ENCODE measurements around the gene HTR4. TPM values are rescaled to one million over a fixed set of nuclear protein-coding genes. Genes with fewer than 3 reads are reported as not detected.
"Not testable (repeated sequence)": the region's sequence is repeated elsewhere in the genome, so short reads cannot be mapped to it uniquely, and the experiment has no call there.

HTR4 gene
- total RNA-seq, 4 donors from 2014 or later, result 0.34 to 1.6 TPM; not detected in 2

GRCh38 chr5:148471379-148471778, 182.9 kb downstream of the HTR4 start:
- H3K4me3 ChIP-seq, result no peak overlapping the region
- WGBS, result 79% methylated on average over 2 of the region's 2 CpGs
- no peak overlapping the region for H3K27ac ChIP-seq
- DNase-seq (ENCODE audit: low spot score in 2 of 2), result no peak
- H3K36me3 ChIP-seq, result no peaks in the 10 kb centered on the region
- no peaks in the 10 kb centered on the region for H3K9me3 ChIP-seq
- no peaks in the 10 kb centered on the region for H3K27me3 ChIP-seq
- no peak for TF ChIP-seq POLR2AphosphoS5 (IDR thresholded peaks at IDR 0.05)
- TF ChIP-seq POLR2A (IDR thresholded peaks at IDR 0.05), result no peak
- TF ChIP-seq, protein P1, sequence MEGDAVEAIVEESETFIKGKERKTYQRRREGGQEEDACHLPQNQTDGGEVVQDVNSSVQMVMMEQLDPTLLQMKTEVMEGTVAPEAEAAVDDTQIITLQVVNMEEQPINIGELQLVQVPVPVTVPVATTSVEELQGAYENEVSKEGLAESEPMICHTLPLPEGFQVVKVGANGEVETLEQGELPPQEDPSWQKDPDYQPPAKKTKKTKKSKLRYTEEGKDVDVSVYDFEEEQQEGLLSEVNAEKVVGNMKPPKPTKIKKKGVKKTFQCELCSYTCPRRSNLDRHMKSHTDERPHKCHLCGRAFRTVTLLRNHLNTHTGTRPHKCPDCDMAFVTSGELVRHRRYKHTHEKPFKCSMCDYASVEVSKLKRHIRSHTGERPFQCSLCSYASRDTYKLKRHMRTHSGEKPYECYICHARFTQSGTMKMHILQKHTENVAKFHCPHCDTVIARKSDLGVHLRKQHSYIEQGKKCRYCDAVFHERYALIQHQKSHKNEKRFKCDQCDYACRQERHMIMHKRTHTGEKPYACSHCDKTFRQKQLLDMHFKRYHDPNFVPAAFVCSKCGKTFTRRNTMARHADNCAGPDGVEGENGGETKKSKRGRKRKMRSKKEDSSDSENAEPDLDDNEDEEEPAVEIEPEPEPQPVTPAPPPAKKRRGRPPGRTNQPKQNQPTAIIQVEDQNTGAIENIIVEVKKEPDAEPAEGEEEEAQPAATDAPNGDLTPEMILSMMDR (IDR thresholded peaks at IDR 0.05), result no peak
- TF ChIP-seq EP300 (IDR thresholded peaks at IDR 0.05), result no peak
- H3K4me1 ChIP-seq, result no peaks in the 10 kb centered on the region

GRCh38 chr5:148469501-148469935, 184.8 kb downstream of the HTR4 start:
- DNase-seq (ENCODE audit: low spot score in 2 of 2), result no peak
- no peak overlapping the region for H3K4me3 ChIP-seq
- H3K9me3 ChIP-seq, result no peaks in the 10 kb centered on the region
- WGBS, result 80% methylated on average over 4 of the region's 4 CpGs
- no peaks in the 10 kb centered on the region for H3K4me1 ChIP-seq
- TF ChIP-seq, protein P1 (IDR thresholded peaks at IDR 0.05), result no peak
- TF ChIP-seq EP300 (IDR thresholded peaks at IDR 0.05), result no peak
- no peak for TF ChIP-seq POLR2AphosphoS5 (IDR thresholded peaks at IDR 0.05)
- no peak for TF ChIP-seq POLR2A (IDR thresholded peaks at IDR 0.05)
- no peak overlapping the region for H3K27ac ChIP-seq
- no peaks in the 10 kb centered on the region for H3K27me3 ChIP-seq
- H3K36me3 ChIP-seq, result no peaks in the 10 kb centered on the region

DNA sequence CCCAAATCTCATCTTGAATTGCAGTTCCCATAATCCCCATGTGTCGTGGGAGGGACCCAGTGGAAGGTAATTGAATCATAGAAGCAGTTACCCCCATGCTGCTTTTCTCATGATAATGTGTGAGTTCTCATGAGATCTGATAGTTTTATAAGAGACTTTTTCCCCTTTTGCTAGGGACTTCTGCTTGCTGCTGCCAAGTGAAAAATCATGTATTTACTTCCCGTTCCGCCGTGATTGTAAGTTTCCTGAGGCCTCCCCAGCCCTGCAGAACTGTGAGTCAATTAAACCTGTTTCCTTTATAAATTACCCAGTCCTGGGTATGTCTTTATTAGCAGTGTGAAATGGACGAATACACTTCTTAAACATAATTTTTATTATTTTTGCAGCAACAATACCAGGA, 185.6 kb downstream of the HTR4 start:
- not testable (repeated sequence) for H3K27me3 ChIP-seq; H3K36me3 ChIP-seq; H3K9me3 ChIP-seq; H3K4me3 ChIP-seq; H3K27ac ChIP-seq; DNase-seq (ENCODE audit: low spot score in 2 of 2); H3K4me1 ChIP-seq
- WGBS, result 82% methylated on average over 5 of the region's 5 CpGs

GRCh38 chr5:148467958-148468357, 186.4 kb downstream of the HTR4 start:
- DNase-seq (ENCODE audit: low spot score in 2 of 2), result no peak
- no peak overlapping the region for H3K4me3 ChIP-seq
- H3K4me1 ChIP-seq, result no peaks in the 10 kb centered on the region
- TF ChIP-seq, protein P1 (IDR thresholded peaks at IDR 0.05), result no peak
- no peak for TF ChIP-seq POLR2AphosphoS5 (IDR thresholded peaks at IDR 0.05)
- no peak for TF ChIP-seq EP300 (IDR thresholded peaks at IDR 0.05)
- no peak for TF ChIP-seq POLR2A (IDR thresholded peaks at IDR 0.05)
- WGBS, result 100% methylated on average over 1 of the region's 1 CpG
- H3K36me3 ChIP-seq, result no peaks in the 10 kb centered on the region
- no peak overlapping the region for H3K27ac ChIP-seq
- no peaks in the 10 kb centered on the region for H3K9me3 ChIP-seq
- no peaks in the 10 kb centered on the region for H3K27me3 ChIP-seq

- 61% methylated on average over 4 of the region's 4 CpGs for WGBS
- no peaks in the 10 kb centered on the region for H3K27me3 ChIP-seq
- no peak for TF ChIP-seq EP300 (IDR thresholded peaks at IDR 0.05)
- no peak for TF ChIP-seq POLR2A (IDR thresholded peaks at IDR 0.05)
- TF ChIP-seq POLR2AphosphoS5 (IDR thresholded peaks at IDR 0.05), result no peak
- TF ChIP-seq, protein P1 (IDR thresholded peaks at IDR 0.05), result no peak
- H3K36me3 ChIP-seq, result no peaks in the 10 kb centered on the region
- no peaks in the 10 kb centered on the region for H3K4me1 ChIP-seq
- H3K27ac ChIP-seq, result no peak overlapping the region
- no peaks in the 10 kb centered on the region for H3K9me3 ChIP-seq
- no peak overlapping the region for H3K4me3 ChIP-seq
- no peak for DNase-seq (ENCODE audit: low spot score in 2 of 2)
Measured at GRCh38 chr5:148466236-148466580, 188.1 kb downstream of the HTR4 start.
